Activated CD4-positive, alpha-beta T cell treated with anti-CD3 and anti-CD28 coated beads for 1 hour (primary cell): ENCODE results near the gene FRMPD4.
"Not testable (repeated sequence)": the region's sequence is repeated elsewhere in the genome, so short reads cannot be mapped to it uniquely, and the experiment has no call there.

ENCODE experiments used
- DNase-seq: peaks from one replicate; pipeline ENCODE4 v3.0.0-alpha.2; 2020

The FRMPD4 gene

GRCh38 chrX:12138361-12139313 lies at the start of gene FRMPD4:
TSS of gene FRMPD4 (plus strand) at chrX:12138473. CDS start at chrX:12138972, 499 bp downstream.
- no peak for DNase-seq

DNA sequence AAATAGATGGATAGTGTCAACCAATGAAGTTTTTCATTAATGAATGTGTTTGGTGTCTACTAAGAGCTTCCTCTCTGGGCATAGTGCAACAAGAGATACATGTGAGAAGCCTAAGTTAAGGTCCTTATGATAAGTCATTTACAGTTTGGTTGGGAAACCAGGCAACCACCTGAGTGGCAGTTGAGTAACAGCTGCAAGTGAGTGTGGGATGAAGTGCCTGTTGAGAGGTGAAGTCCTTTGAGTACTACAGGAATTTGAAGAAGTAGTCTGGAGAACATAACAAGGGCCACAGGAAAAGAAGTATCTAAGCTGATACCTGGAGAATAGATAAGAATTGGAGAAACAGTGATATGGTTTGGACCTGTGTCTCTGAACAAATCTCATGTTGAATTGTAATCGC lies 48.5 kb upstream of the FRMPD4 start:
- no peak for DNase-seq

- DNase-seq, result no peak
Measured at GRCh38 chrX:12113321-12113720, 25.0 kb upstream of the FRMPD4 start.

- DNase-seq, result no peak
Measured at GRCh38 chrX:12115377-12115776, 22.9 kb upstream of the FRMPD4 start.

GRCh38 chrX:12118134-12118533 lies 20.1 kb upstream of the FRMPD4 start:
- DNase-seq, result no peak

DNA sequence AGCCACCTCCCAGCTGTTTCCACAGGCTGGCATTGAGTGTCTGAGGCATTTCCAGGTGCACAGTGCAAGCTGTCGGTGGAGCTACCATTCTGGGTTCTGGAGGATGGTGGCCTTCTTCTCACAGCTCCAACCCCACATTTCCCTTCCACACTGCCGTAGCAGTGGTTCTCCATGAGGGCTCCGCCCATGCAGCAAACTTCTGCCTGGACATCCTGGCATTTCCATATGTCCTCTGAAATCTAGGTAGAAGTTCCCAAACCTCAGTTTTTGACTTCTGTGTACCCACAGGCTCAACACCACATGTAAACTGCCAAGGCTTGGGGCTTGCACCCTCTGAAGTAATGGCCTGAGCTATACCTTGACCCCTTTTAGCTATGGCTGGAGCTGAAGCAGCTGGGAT lies 10.3 kb upstream of the FRMPD4 start:
- DNase-seq, result no peak

- no peak for DNase-seq
Measured at GRCh38 chrX:12137951-12138360, 317 bp upstream of the FRMPD4 start.

DNA sequence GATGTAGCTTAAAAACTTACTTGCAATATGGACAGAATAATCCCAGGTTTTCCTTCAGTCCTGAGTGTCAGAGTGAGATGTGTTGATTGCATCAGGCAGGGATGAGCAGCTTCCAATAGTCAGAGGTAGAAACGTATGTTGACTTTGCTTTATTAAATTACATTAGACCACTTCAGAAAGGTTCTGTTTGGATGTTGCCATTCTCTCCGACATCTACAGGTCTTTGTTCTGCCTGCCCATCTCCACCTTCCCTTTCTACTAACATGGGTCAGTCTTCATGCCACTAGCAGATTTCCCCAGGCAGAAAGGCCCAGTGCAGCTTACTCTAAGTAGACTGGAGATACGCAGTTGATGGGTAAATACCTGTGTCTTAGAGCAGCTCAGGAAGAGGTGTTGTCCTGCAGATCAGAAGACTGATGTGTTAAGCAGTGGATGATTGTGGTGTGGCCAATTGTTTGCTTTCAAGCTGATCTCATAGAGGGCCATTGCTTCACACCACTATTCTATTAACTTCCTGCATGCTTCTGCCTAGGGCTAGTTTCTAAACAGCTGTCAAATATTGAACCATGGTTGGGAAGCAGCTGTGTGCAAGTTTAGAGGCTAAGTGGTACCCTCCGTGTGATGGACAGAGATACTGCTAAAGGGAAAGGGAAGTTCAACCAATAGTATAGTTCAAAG lies 1.8 kb downstream of the FRMPD4 start:
- DNase-seq, result no peak

DNA sequence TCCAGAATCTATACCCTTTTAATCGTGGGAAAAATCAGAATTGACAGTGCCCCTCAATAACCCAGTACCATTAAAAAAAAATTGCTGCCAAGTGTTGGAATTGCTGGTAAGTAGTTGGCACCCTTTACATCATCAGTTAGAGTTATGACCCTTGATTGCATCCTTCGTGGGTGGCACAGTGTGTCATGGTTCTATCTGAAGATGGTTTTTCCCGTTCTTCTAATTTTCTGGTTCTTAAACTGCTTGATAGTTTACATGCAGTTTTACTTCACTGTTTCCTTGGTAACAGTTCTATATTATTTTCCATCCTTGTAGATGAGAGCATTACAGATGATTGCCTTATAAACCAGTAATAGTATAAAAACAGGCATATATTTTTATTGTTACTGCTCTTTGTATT lies 3.2 kb downstream of the FRMPD4 start:
- no peak for DNase-seq

DNA sequence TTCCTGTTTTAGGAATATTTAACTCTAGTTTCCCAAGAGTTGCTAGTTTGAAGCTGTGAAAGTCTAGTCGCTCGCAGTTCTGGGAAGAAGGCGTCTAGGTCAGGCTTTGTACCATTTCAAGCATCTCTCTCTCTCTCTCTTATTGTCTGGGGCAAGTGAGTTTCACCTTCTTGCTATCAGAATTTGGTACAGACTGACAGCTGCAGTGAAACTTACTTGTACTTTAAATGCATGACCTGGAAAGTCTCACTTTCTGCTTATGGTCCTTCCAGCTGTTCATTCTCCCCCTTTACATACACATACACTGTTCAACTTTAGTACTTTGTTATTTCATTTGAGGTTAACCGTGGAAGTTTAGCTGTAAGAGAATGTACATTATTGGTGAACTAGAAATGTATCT lies 4.4 kb downstream of the FRMPD4 start:
- DNase-seq, result no peak

DNA sequence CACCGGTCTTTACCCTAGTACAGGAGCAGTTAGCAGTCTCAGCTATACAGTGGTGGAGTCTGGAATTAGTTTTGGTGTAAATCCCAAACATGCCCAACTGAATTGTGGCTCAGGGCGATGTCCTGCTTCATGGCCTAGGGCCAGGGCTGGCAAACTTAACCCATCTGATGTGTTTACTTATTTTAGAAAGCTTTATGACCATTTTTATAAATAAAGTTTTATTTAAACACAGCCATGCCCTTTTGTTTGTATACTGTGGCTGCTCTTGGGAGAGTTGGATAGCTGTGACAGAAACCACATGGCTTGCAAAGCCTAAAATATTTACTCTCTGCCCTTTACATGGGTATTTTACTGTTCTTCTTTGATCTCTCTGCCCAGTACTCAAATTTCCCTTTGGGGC lies 7.1 kb downstream of the FRMPD4 start:
- DNase-seq, result no peak

- no peak for DNase-seq
Measured at GRCh38 chrX:12149670-12150407, 11.6 kb downstream of the FRMPD4 start.

DNA sequence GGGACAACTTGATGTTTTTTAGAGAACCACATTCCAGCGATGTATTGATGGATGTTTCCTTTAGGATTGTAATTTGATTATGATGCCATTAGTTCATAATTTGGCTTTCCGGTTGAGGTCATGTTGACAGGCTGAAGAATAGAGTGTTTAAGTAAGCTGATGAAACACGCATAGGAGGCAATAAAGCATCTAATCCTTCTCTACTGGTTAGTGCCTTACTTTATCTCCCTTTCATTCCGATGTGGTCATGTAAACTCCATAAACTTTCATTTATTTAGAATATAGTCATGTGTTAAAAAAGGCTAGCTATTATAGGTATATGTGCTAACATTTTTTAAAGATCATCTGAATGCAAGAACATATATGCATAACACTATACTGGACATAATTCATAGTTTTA lies 15.0 kb downstream of the FRMPD4 start:
- DNase-seq, result no peak

DNA sequence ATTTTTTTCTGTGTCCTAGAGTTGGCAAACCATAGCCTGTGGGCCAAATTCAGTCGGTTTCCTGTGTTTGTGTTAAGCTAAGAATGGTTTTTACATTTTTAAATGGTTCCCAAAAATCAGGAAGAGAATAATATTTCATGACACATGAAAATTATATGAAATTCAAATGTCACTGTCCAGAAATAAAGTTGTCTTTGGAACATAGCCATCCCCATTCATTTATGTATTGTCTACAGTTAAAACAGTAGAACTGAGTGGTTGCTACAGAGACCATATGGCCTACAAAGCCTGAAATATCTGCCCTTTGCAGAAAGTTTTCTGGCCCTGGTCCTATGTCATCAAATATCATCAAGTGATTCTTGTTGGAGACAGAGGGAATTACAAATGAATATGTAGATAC lies 15.5 kb downstream of the FRMPD4 start:
- DNase-seq, result no peak

DNA sequence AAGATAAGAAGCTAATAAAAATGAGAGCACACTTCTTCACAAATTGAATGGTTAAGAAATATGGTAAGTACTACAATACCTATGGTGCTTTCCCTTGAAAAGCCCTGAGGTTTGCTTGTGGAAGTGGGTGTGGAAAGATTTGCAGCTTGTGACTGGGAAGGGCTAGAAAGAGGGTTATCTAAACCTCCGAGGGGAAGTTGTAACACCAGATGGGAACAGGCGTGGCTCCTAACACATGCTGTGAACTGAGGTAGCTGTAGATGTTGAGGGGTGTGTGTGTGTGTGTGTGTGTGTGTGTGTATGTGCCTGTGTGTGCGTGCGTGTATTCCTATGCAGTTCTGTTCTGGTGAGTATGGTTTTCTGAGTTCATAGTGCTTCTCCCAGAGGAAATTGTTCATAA lies 21.5 kb downstream of the FRMPD4 start:
- no peak for DNase-seq

DNA sequence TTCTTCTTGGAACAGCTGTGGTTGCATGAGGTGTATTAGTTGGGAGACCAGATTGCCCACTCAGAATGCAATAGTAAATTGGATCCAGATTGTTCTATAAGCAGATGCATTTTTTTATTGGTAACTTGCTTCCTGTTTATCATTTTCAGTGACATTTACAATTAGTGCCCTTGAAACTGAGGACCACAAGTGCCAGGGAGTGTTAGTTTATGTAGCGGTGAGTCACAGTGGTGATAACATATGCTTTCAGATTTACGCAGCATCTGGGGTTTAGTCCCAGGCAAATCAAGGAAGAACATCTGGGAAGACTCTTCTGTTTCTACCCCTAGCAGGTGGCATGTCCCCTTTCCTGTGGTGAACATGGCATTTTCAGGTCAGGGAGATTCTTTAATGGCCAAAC lies 24.1 kb downstream of the FRMPD4 start:
- no peak for DNase-seq

DNA sequence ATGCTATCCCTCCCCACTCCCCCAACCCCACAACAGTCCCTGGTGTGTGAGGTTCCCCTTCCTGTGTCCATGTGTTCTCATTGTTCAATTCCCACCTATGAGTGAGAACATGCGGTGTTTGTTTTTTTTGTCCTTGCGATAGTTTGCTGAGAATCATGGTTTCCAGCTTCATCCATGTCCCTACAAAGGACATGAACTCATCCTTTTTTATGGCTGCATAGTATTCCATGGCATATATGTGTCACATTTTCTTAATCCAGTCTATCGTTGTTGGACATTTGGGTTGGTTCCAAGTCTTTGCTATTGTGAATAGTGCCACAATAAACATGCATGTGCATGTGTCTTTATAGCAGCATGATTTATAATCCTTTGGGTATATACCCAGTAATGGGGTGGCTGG lies 25.9 kb downstream of the FRMPD4 start:
- DNase-seq, result not testable (repeated sequence)

GRCh38 chrX:12170755-12171154 lies 32.5 kb downstream of the FRMPD4 start:
- no peak for DNase-seq

GRCh38 chrX:12174358-12174757 lies 36.1 kb downstream of the FRMPD4 start:
- DNase-seq, result no peak

- no peak for DNase-seq
Measured at GRCh38 chrX:12197030-12197429, 58.8 kb downstream of the FRMPD4 start.

DNA sequence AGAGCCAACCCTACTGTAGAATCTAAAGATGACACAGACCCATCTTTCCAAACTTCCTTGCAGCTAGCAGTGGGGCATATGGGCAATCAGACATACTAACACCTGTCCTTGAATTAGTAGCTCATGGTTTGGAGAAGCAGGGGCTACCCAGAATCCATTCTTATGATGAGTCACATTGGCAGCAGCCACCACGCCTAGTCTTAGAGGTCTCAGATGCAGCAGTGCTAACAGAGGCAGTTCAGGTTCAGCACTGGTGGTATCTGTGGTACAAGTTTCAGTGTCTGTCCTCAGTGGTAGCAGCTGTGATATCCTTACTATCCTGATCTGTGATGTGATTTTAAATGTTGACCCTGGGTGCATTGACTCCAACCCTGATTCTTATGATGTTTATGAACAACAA lies 68.1 kb downstream of the FRMPD4 start:
- DNase-seq, result no peak

DNA sequence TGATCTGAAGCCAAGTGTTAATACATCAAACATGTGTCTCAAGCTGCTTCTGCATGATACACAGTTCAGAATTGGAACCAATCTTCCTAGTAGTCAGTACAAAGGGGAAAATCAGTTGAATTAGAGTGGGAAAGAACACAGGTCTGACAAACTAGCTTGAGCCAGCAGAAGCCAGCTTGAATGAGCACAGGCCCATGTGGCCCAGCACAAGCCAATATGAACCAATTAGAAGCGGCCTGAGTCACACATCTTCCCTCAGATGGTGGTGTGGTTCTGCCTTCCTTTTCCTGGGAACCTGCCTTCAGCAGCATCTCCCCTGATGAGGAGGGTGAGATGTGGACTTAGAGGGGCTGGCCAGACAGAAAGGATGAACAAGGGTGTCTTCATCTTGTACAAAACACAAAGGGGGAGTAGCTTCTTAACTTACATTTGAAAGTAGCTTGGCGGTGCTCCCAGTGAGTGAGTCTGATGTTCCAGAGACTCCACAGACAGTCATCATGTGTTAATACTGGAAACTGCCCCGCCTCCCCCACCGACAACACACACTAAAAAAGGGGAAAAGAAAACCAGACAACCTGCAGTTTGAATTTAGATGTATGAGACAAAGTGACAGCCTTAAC lies 72.0 kb downstream of the FRMPD4 start:
- no peak for DNase-seq

DNA sequence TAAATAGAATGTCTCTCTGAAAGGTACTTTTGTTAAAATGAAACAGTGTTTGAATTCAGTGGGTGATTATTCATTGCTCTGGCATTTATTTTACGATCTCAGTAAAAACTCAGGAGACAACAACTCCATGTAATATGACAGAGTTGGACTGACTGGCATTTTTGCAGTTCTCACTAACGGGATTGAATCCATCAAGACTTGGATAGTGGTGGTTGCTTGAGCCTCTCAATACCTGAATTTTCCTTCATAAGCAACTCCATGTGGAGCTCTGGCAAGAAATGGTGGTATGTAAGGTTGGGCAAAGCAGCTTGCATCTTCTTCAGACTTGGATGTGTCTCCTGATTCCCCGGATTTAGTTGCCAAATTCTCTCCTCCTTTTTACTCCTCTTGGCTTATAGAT lies 72.7 kb downstream of the FRMPD4 start:
- no peak for DNase-seq
